WTC11 (cell line): ENCODE results near the gene DROSHA. TPM values are rescaled to one million over a fixed set of nuclear protein-coding genes. Genes with fewer than 3 reads are reported as not detected.

Experiments used
- ATAC-seq: fragments of 200-7000 bp; cut with Tn5 transposase; 2 replicates; pipeline ENCODE4 v1.10.0; 2021; ENCODE audit warnings: mild to moderate bottlenecking, moderate library complexity
- CTCF ChIA-PET: fragments of 300-600 bp; sonication (Branson Sonifier 250); formaldehyde crosslinking; loops from one replicate; lab custom pipeline; 2021; ENCODE audit warnings: antibody characterized with exemption; lab: Charles Lee
- POLR2A ChIA-PET: fragments of 350-600 bp; sonication (Branson Sonifier 250); formaldehyde crosslinking; loops from one replicate; lab custom pipeline; 2021; ENCODE audit warnings: antibody characterized with exemption; lab: Charles Lee
- DNase-seq: peaks from one replicate; pipeline ENCODE4 v3.0.0; 2021; ENCODE audit warnings: low spot score
- H3K27ac Mint-ChIP-seq: 2 replicates; pipeline ENCODE4 v1.8.0; 2021; ENCODE audit warnings: mixed read lengths
- H3K27me3 Mint-ChIP-seq: 2 replicates; pipeline ENCODE4 v1.8.0; 2021; ENCODE audit warnings: low read depth, mild to moderate bottlenecking, moderate library complexity, mixed read lengths
- H3K36me3 Mint-ChIP-seq: 2 replicates; pipeline ENCODE4 v1.8.0; 2021; ENCODE audit warnings: mixed read lengths
- H3K4me1 Mint-ChIP-seq: 2 replicates; pipeline ENCODE4 v1.8.0; 2022; ENCODE audit warnings: mixed read lengths
- H3K4me3 Mint-ChIP-seq: 2 replicates; pipeline ENCODE4 v1.8.0; 2021; ENCODE audit warnings: mild to moderate bottlenecking, moderate library complexity, mixed read lengths
- H3K9me3 Mint-ChIP-seq: 2 replicates; pipeline ENCODE4 v1.8.0; 2021; ENCODE audit warnings: mixed read lengths
- GRHL2 ChIP-seq: fragments of 250-450 bp; sonication (Bioruptor Pico); IDR thresholded peaks from 2 replicates; pipeline ENCODE4 v1.8.0; 2022; ENCODE audit warnings: mild to moderate bottlenecking, moderate library complexity; ENCODE audit not compliant: insufficient replicate concordance, severe bottlenecking
- IRF2 ChIP-seq: sonication (generic); formaldehyde crosslinking; IDR thresholded peaks from 2 replicates; pipeline ENCODE4 v1.8.0; 2022; ENCODE audit warnings: low read depth, missing genetic modification reagents, borderline replicate concordance
- JUN ChIP-seq: sonication (generic); formaldehyde crosslinking; IDR thresholded peaks from 2 replicates; pipeline ENCODE4 v1.8.0; 2023; ENCODE audit warnings: mild to moderate bottlenecking, missing genetic modification reagents
- MAX ChIP-seq: sonication (generic); formaldehyde crosslinking; IDR thresholded peaks from 2 replicates; pipeline ENCODE4 v1.8.0; 2022; ENCODE audit warnings: mild to moderate bottlenecking, missing genetic modification reagents
- OVOL2 ChIP-seq: fragments of 250-450 bp; sonication (Bioruptor Pico); IDR thresholded peaks from 2 replicates; pipeline ENCODE4 v1.9.0; 2021; ENCODE audit warnings: mild to moderate bottlenecking, borderline replicate concordance
- PRDM15 ChIP-seq: sonication (generic); formaldehyde crosslinking; IDR thresholded peaks from 2 replicates; pipeline ENCODE4 v1.8.0; 2022; ENCODE audit warnings: missing genetic modification reagents
- SMAD3 ChIP-seq: sonication (generic); formaldehyde crosslinking; IDR thresholded peaks from 2 replicates; pipeline ENCODE4 v1.8.0; 2022; ENCODE audit warnings: missing genetic modification reagents, mild to moderate bottlenecking, borderline replicate concordance
- SOX15 ChIP-seq: fragments of 250-450 bp; sonication (Bioruptor Pico); IDR thresholded peaks from 2 replicates; pipeline ENCODE4 v1.9.0; 2021; ENCODE audit warnings: mild to moderate bottlenecking
- ZNF121 ChIP-seq: sonication (generic); formaldehyde crosslinking; IDR thresholded peaks from 2 replicates; pipeline ENCODE4 v1.8.0; 2023; ENCODE audit warnings: missing genetic modification reagents
- ZNF263 ChIP-seq: sonication (generic); formaldehyde crosslinking; IDR thresholded peaks from 2 replicates; pipeline ENCODE4 v1.8.1; 2022; ENCODE audit warnings: low read depth, mild to moderate bottlenecking, moderate library complexity, missing genetic modification reagents
- ZNF416 ChIP-seq: fragments of 250-450 bp; sonication (Bioruptor Pico); IDR thresholded peaks from 2 replicates; pipeline ENCODE4 v1.9.0; 2021; ENCODE audit warnings: mild to moderate bottlenecking, inconsistent platforms
- ZNF423 ChIP-seq: fragments of 250-450 bp; sonication (Bioruptor Pico); IDR thresholded peaks from 2 replicates; pipeline ENCODE4 v2.1.2; 2022; ENCODE audit warnings: mild to moderate bottlenecking, moderate library complexity
- total RNA-seq: library from RNA; stranded (reverse); gene quantifications from 3 replicates; pipeline ENCODE4 v1.2.3, GENCODE V29; 2021
- TF ChIP-seq, protein P1 (sequence below): sonication (generic); formaldehyde crosslinking; conservative IDR thresholded peaks from 2 replicates; pipeline ENCODE4 v1.8.1; 2022; ENCODE audit warnings: mild to moderate bottlenecking, missing genetic modification reagents
- TF ChIP-seq, protein P2 (sequence below): sonication (generic); formaldehyde crosslinking; IDR thresholded peaks from 2 replicates; pipeline ENCODE4 v1.8.0; 2022; ENCODE audit warnings: mild to moderate bottlenecking, missing genetic modification reagents
- TF ChIP-seq, protein P3 (sequence below): sonication (generic); formaldehyde crosslinking; IDR thresholded peaks from 2 replicates; pipeline ENCODE4 v1.8.1; 2023; ENCODE audit warnings: mild to moderate bottlenecking, missing genetic modification reagents, moderate library complexity
- TF ChIP-seq, protein P4 (sequence below): fragments of 250-450 bp; sonication (Bioruptor Pico); IDR thresholded peaks from 2 replicates; pipeline ENCODE4 v1.8.0; 2021; ENCODE audit warnings: mild to moderate bottlenecking
- TF ChIP-seq, protein P5 (sequence below): fragments of 250-450 bp; sonication (Bioruptor Pico); IDR thresholded peaks from 2 replicates; pipeline ENCODE4 v1.9.0; 2021; ENCODE audit warnings: mild to moderate bottlenecking
- TF ChIP-seq, protein P6 (sequence below): sonication (generic); formaldehyde crosslinking; IDR thresholded peaks from 2 replicates; pipeline ENCODE4 v1.8.0; 2022; ENCODE audit warnings: mild to moderate bottlenecking, missing genetic modification reagents
- TF ChIP-seq, protein P7 (sequence below): sonication (generic); formaldehyde crosslinking; IDR thresholded peaks from 2 replicates; pipeline ENCODE4 v1.8.1; 2023; ENCODE audit warnings: mild to moderate bottlenecking, missing genetic modification reagents

Gene DROSHA
- total RNA-seq, 1 experiment from 2014 or later = 125 TPM

DNA sequence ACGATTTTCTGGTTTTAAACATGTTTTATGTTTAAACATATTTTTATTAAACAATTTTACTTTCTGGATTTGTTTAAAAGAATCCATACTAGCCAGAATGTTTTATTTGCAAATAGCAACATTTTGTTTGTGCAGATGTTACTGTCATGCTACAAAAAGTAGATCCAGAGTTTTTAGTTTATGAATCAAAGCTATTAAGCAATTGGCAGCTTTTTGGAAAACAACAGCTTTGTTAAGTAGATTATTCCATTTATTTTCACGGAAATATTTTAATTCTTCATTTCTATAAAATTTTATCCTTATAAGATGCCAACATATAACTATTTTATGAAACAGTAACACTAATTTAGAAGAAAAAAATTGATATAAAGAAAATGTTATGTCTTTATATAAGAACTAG, 60.9 kb downstream of the DROSHA start:
- Mint-ChIP-seq H3K4me1 (peaks cover 17% of the 10 kb centered on the region), H3K36me3 (peaks cover 35% of the 10 kb centered on the region), H3K27me3 (no peaks in the 10 kb centered on the region), H3K27ac (no peak overlapping the region), H3K9me3 (no peaks in the 10 kb centered on the region), H3K4me3 (no peak overlapping the region)
- ChIA-PET CTCF (no interaction called here), POLR2A (no interaction called here)
- TF ChIP-seq, protein P1, sequence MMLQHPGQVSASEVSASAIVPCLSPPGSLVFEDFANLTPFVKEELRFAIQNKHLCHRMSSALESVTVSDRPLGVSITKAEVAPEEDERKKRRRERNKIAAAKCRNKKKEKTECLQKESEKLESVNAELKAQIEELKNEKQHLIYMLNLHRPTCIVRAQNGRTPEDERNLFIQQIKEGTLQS = no peak
- no peak for TF ChIP-seq SOX15
- TF ChIP-seq ZNF416 (CRISPR knock-in tag) = no peak
- no peak for TF ChIP-seq IRF2
- TF ChIP-seq ZNF121 (CRISPR knock-in tag) = no peak
- no peak for TF ChIP-seq OVOL2 (CRISPR knock-in tag)
- TF ChIP-seq, protein P2, sequence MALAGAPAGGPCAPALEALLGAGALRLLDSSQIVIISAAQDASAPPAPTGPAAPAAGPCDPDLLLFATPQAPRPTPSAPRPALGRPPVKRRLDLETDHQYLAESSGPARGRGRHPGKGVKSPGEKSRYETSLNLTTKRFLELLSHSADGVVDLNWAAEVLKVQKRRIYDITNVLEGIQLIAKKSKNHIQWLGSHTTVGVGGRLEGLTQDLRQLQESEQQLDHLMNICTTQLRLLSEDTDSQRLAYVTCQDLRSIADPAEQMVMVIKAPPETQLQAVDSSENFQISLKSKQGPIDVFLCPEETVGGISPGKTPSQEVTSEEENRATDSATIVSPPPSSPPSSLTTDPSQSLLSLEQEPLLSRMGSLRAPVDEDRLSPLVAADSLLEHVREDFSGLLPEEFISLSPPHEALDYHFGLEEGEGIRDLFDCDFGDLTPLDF (CRISPR knock-in tag) = no peak
- TF ChIP-seq JUN (CRISPR knock-in tag) = no peak
- TF ChIP-seq MAX (CRISPR knock-in tag) = no peak
- TF ChIP-seq, protein P3, sequence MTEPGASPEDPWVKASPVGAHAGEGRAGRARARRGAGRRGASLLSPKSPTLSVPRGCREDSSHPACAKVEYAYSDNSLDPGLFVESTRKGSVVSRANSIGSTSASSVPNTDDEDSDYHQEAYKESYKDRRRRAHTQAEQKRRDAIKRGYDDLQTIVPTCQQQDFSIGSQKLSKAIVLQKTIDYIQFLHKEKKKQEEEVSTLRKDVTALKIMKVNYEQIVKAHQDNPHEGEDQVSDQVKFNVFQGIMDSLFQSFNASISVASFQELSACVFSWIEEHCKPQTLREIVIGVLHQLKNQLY (CRISPR knock-in tag) = no peak
- no peak for TF ChIP-seq GRHL2 (CRISPR knock-in tag)
- TF ChIP-seq, protein P4, sequence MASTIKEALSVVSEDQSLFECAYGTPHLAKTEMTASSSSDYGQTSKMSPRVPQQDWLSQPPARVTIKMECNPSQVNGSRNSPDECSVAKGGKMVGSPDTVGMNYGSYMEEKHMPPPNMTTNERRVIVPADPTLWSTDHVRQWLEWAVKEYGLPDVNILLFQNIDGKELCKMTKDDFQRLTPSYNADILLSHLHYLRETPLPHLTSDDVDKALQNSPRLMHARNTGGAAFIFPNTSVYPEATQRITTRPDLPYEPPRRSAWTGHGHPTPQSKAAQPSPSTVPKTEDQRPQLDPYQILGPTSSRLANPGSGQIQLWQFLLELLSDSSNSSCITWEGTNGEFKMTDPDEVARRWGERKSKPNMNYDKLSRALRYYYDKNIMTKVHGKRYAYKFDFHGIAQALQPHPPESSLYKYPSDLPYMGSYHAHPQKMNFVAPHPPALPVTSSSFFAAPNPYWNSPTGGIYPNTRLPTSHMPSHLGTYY = no peak
- TF ChIP-seq, protein P5, sequence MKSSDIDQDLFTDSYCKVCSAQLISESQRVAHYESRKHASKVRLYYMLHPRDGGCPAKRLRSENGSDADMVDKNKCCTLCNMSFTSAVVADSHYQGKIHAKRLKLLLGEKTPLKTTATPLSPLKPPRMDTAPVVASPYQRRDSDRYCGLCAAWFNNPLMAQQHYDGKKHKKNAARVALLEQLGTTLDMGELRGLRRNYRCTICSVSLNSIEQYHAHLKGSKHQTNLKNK (CRISPR knock-in tag) = no peak
- no peak for TF ChIP-seq PRDM15 (CRISPR knock-in tag)
- no peak for TF ChIP-seq SMAD3
- no peak for TF ChIP-seq ZNF263 (CRISPR knock-in tag)
- TF ChIP-seq, protein P6, sequence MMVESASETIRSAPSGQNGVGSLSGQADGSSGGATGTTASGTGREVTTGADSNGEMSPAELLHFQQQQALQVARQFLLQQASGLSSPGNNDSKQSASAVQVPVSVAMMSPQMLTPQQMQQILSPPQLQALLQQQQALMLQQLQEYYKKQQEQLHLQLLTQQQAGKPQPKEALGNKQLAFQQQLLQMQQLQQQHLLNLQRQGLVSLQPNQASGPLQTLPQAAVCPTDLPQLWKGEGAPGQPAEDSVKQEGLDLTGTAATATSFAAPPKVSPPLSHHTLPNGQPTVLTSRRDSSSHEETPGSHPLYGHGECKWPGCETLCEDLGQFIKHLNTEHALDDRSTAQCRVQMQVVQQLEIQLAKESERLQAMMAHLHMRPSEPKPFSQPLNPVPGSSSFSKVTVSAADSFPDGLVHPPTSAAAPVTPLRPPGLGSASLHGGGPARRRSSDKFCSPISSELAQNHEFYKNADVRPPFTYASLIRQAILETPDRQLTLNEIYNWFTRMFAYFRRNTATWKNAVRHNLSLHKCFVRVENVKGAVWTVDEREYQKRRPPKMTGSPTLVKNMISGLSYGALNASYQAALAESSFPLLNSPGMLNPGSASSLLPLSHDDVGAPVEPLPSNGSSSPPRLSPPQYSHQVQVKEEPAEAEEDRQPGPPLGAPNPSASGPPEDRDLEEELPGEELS (CRISPR knock-in tag) = no peak
- TF ChIP-seq, protein P7, sequence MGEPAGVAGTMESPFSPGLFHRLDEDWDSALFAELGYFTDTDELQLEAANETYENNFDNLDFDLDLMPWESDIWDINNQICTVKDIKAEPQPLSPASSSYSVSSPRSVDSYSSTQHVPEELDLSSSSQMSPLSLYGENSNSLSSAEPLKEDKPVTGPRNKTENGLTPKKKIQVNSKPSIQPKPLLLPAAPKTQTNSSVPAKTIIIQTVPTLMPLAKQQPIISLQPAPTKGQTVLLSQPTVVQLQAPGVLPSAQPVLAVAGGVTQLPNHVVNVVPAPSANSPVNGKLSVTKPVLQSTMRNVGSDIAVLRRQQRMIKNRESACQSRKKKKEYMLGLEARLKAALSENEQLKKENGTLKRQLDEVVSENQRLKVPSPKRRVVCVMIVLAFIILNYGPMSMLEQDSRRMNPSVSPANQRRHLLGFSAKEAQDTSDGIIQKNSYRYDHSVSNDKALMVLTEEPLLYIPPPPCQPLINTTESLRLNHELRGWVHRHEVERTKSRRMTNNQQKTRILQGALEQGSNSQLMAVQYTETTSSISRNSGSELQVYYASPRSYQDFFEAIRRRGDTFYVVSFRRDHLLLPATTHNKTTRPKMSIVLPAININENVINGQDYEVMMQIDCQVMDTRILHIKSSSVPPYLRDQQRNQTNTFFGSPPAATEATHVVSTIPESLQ (CRISPR knock-in tag) = no peak
- no peak for TF ChIP-seq ZNF423 (CRISPR knock-in tag)
- DNase-seq (no peak), ATAC-seq (no peak)
